Inflammatory macrophage treated with lipopolysaccharide for 1 hour (primary cell): Measurements from ENCODE around the gene CCM2L.
A peak's percentile ranks its signal among the peaks of the same experiment; 100 is the strongest.

Source experiments
- DNase-seq, 2 donors: peaks; one replicate each; pipeline ENCODE4 v3.0.0-alpha.2; 2020 to 2022

CCM2L gene

GRCh38 chr20:31996996-31997395 lies 13.2 kb upstream of the CCM2L start:
- no peak for DNase-seq

DNA sequence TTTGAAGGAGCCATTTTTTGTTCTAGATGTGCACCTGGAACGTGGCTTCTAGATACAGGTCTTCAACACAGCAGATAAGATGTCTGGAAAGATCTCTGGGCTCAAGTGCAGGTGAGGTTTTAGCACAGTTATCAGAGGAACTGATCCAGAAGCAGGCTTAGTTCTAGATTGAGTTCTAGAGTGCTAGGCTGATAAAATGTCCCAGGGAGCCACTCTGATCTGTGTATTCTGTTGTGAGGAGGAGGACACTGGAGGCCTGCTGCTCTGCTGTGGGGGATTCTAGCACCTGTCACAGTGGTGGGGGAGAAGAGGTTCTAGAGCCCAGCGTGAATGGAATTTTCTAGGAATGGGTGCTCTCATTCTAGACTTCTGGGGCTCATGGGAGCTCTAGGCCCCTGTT lies 12.0 kb upstream of the CCM2L start:
- DNase-seq = no peak

- DNase-seq = no peak
These were observed 6.9 kb upstream of the CCM2L start for GRCh38 chr20:32003325-32003724.

GRCh38 chr20:32004963-32005362 lies 5.3 kb upstream of the CCM2L start:
- peak; percentile 21 to 48 for DNase-seq

GRCh38 chr20:32006053-32006452 lies 4.2 kb upstream of the CCM2L start:
- no peak for DNase-seq

- DNase-seq = no peak
These were observed 3.1 kb upstream of the CCM2L start for GRCh38 chr20:32006841-32007786.

DNA sequence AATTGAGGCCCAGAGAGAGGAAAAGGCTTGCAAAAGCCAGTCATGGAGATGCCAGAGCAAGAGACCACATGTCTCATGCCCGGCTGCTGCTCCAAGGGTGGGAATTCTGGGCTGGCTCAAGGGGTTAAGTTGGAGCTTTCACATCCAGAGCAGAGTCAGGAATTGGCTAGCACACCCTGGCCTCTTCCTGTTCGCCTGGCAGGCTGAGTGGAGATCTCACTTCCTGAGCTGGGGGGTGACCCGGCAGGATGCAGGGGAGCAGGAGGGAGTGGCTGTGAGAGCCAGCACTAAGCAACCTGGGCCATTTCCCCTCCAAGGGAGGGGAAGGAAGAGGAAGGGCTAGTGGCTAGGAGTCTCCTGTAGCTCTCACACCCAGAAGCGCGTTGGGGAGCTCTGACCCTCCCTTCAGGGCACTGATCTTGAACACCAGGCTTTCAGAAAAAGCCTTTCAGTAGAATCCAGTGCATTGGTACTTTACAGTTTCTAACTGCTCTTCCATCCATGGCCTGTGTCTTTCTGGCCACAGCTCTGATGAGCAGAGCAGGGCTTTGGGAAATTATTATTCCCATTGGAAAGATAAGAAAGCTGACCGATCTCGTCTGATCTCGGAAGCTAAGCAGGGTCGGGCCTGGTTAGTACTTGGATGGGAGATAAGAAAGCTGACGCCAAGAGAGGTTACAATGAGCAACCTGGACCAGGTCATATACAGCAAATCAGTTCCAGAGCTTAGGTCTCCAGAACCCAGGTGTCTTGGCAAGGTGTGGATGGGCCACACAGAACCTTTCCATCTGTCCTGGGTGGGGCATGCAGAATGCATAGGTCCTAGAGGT lies 2.2 kb upstream of the CCM2L start:
- DNase-seq = no peak

GRCh38 chr20:32009564-32009963 lies 674 bp upstream of the CCM2L start:
- no peak for DNase-seq

- DNase-seq = no peak
These were observed 428 bp downstream of the CCM2L start for GRCh38 chr20:32010666-32011065.

DNA sequence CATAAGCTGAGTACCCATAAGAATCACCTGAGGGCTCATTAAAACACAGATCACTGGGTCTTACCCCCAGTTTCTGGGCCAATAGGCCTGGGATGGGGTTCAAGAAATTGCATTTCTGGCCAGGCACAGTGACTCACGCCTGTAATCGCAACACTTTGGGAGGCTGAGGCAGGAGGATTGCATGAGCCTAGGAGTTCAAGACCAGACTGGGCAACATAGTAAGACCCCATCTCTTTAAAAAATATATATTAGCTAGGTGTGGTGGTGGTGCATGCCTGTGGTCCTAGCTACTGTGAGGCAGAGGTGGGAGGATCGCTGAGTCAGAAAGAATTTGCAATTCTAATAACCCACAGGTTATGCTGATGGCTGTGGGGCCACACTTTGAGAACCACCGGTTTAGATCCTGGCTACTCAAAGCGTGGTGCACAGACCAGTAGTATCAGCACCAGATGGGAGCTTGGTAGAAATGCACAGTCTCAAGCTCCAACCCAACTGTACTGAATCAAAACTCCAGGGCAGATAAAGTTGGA lies 2.0 kb downstream of the CCM2L start:
- DNase-seq = no peak

- DNase-seq = no peak
These were observed 3.1 kb downstream of the CCM2L start for GRCh38 chr20:32013326-32013725.

GRCh38 chr20:32017711-32018251 lies 7.5 kb downstream of the CCM2L start:
- DNase-seq = no peak

GRCh38 chr20:32018269-32019155 lies 8.3 kb downstream of the CCM2L start:
- DNase-seq = peak in 1 of 2 donors; percentile 51

DNA sequence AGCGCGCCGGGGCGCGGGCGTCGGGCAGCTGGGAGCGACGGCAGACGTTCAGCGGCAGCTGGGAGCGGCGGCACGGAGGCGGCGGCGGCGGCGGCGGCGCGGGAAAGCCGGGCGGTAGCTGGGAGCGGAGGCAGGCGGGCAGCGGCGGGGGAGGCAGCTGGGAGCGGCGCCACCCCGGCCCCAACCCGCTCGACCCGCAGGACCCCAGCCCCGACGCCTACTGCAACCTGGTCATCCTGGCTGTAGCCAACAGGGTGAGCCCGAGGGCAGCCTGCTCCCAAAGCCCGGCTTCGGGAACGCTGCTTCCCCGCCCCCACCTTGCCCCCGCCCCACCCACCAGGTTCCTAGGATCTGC lies 8.9 kb downstream of the CCM2L start:
- no peak for DNase-seq

DNA sequence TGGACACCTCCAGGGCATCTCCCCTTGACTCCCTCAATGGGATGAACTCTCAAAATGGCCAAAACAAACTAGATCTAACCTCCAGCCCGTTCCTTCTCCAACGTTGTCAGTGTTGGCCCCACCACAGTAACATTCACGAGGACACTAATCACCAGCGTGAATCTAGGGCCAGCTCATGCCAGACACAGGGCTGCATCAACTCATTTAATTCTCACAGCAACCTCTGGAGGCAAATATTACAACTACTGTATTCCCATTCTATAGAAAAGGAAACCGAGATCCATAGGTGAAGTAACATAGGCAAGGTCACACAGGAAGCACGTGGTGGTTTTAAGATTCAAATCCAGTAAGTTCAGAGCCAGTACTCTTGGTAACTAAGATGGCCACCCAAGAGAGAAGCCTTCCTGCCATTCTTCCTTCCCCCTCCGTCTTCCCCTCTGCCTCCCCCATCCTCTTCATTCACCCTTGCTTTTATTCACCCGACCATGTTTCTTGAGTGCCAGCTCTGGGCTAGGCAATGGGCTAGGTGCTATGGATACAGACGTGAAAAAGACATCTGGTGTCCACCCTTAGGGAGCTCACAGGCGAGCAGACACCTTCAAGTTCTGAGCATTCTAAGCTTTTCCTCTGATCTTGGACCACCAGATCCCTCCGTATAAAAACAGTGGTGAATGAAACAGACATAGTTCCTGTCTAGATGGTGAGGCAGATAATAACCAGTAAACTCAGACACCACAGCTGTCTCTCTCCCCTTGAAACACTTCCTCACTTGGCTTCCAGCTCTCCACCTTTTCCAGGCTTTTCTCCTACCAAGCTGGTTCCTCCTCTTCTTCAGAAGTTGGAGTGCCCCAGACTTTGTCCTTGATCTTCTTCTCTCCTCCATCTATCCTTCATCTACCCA lies 9.6 kb downstream of the CCM2L start:
- DNase-seq = no peak

- DNase-seq = no peak
These were observed 10.9 kb downstream of the CCM2L start for GRCh38 chr20:32021091-32021490.

DNA sequence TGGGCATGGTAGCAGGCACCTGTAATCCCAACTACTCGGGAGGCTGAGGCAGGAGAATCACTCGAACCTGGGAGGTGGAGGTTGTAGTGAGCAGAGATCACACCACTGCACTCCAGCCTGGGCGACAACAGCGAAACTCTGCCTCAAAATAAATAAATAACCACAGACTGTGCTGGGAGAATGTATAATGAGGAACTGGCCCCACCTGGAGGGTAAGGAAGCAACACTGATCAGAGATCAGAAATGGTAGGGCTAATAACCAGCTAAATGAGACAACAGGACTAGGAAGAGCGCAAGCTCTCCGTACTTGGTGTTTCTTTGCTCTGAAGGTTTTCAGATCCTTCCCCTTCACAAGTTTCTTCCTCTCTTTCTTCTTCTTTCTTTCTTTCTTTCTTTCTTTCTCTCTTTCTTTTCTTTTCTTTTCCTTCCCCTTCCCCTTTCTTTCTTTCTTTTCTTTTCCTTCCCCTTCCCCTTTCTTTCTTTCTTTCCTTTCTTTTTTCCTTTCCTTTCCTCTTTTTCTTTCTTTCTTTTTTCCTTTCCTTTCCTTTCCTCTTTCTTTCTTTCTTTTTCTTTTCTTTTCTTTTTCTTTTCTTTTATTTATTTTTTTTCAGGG lies 14.6 kb downstream of the CCM2L start:
- DNase-seq = no peak

DNA sequence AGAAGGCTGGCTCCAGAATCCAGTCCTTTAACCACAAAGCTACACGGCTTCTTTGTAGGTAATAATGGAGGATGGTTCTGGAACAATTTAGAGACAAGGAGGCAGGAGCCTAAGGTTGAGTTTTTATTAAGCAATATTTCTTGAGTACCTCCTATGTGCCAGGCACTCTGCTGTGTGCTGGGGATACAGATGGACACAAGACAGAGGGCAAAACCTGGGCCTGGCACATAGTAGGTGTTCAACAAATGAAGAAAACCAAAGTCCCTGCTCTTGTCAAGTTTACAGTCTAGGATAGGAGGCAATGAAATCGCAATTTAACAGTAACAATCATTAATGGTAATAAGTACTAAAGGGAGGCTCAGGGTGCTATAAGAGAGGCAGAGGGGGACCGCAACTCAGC lies 17.4 kb downstream of the CCM2L start:
- DNase-seq = no peak

GRCh38 chr20:32028647-32029372 lies 18.6 kb downstream of the CCM2L start:
- no peak for DNase-seq

DNA sequence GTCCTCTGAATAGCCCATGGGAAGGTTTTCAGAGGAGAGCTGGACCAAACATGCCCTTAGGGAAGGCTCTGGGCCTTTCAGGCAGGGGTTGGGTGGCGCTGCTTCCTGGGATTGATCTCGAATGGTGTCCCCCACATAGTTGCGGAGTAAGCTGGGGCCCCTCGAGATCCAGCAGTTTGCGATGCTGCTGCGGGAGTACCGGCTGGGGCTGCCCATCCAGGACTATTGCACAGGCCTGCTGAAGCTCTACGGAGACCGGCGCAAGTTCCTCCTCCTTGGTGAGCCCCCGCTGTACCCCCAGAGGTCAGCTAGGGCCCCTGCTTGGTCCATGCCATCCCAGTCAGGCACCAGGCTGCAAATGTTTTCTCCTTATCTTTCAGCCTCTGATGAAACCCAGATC lies 19.3 kb downstream of the CCM2L start:
- no peak for DNase-seq
